ENCODE data around the gene RNH1. TPM values are rescaled to one million over a fixed set of nuclear protein-coding genes. Genes with fewer than 3 reads are reported as not detected.

The RNH1 gene
- total RNA-seq, 5 donors from 2014 or later (not counting 1 experiment from before 2014, with no cell fraction given), result 126 to 141 (median 131) TPM

- Histone ChIP-seq H3K27ac (ENCODE audit: low read length) (no peak overlapping the region), H3K4me1 (ENCODE audit: control insufficient read depth in 1 of 2, extremely low read depth in 1 of 2, insufficient read depth in 2 of 2, low read length in 2 of 2) (peaks cover 0 to 3% of the 10 kb centered on the region in 2 experiments), H3K4me3 (ENCODE audit: control insufficient read depth in 1 of 2, extremely low read depth in 1 of 2, low read length in 1 of 2) (no peak overlapping the region), H3K36me3 (ENCODE audit: control insufficient read depth in 2 of 2, extremely low read depth in 1 of 2, insufficient read depth in 1 of 2, low read length in 1 of 2) (peaks cover 2 to 6% of the 10 kb centered on the region in 2 donors), H3K27me3 (replicated peaks in 1 of 2; ENCODE audit: control insufficient read depth in 2 of 2, extremely low read depth in 1 of 2, insufficient read depth in 2 of 2, low read length in 1 of 2) (no peaks in the 10 kb centered on the region), H3K9me3 (no peaks in the 10 kb centered on the region)
- Mint-ChIP-seq H3K27ac (no peak overlapping the region), H3K4me1 (peaks cover 0 to 5% (median 3%) of the 10 kb centered on the region in 3 donors), H3K4me3 (no peak overlapping the region), H3K27me3 (no peaks in the 10 kb centered on the region), H3K36me3 (peaks cover 11% of the 10 kb centered on the region), H3K9me3 (peaks cover 0 to 3% (median 0%) of the 10 kb centered on the region in 3 donors)
- POLR2A ChIA-PET, result no interaction called here
- no peak for ATAC-seq (replicated peaks in 1 of 4)
- WGBS (ENCODE audit: insufficient coverage), result 98% methylated on average over 21 of the region's 29 CpGs
- CTCF ChIA-PET, result interaction anchor here in 1 of 2 donors (0.6 kb wide), 2 partner anchors 9 to 186 kb away, joined by 3 to 4 read pairs; no protein-coding TSS in a partner anchor
- DNase-seq, result no peak
Observed at GRCh38 chr11:512761-513595, 5.9 kb upstream of the RNH1 start.

GRCh38 chr11:508956-509355, 1.9 kb upstream of the RNH1 start:
- peaks cover 6 to 24% (median 22%) of the 10 kb centered on the region in 3 donors for H3K4me1 Mint-ChIP-seq
- peaks cover 13 to 36% of the 10 kb centered on the region in 2 experiments for H3K4me1 ChIP-seq (ENCODE audit: control insufficient read depth in 1 of 2, extremely low read depth in 1 of 2, insufficient read depth in 2 of 2, low read length in 2 of 2)
- H3K27me3 Mint-ChIP-seq, result no peaks in the 10 kb centered on the region
- WGBS (ENCODE audit: insufficient coverage), result 93% methylated on average over 3 of the region's 5 CpGs
- no peaks in the 10 kb centered on the region for H3K27me3 ChIP-seq (replicated peaks in 1 of 2; ENCODE audit: control insufficient read depth in 2 of 2, extremely low read depth in 1 of 2, insufficient read depth in 2 of 2, low read length in 1 of 2)
- no peaks in the 10 kb centered on the region for H3K9me3 Mint-ChIP-seq
- POLR2A ChIA-PET, result no interaction called here
- H3K36me3 Mint-ChIP-seq, result peaks cover 11% of the 10 kb centered on the region
- peak overlapping the region in 1 of 3 donors; percentile 25 for H3K4me3 Mint-ChIP-seq
- no peak overlapping the region for H3K27ac ChIP-seq (ENCODE audit: low read length)
- peaks cover 2 to 6% of the 10 kb centered on the region in 2 donors for H3K36me3 ChIP-seq (ENCODE audit: control insufficient read depth in 2 of 2, extremely low read depth in 1 of 2, insufficient read depth in 1 of 2, low read length in 1 of 2)
- H3K27ac Mint-ChIP-seq, result peak overlapping the region in 1 of 2 donors; percentile 39
- CTCF ChIA-PET, result interaction anchor here in 1 of 2 donors (0.6 to 2.0 kb wide), 2 partner anchors 10 to 19 kb away, joined by 4 to 10 read pairs; no protein-coding TSS in a partner anchor
- H3K9me3 ChIP-seq, result no peaks in the 10 kb centered on the region
- no peak overlapping the region for H3K4me3 ChIP-seq (ENCODE audit: control insufficient read depth in 1 of 2, extremely low read depth in 1 of 2, low read length in 1 of 2)
- DNase-seq (no peak), ATAC-seq (replicated peaks in 1 of 4) (no peak)

GRCh38 chr11:507727-508515, 879 bp upstream of the RNH1 start:
- Histone ChIP-seq H3K4me1 (ENCODE audit: control insufficient read depth in 1 of 2, extremely low read depth in 1 of 2, insufficient read depth in 2 of 2, low read length in 2 of 2) (peaks cover 13 to 46% of the 10 kb centered on the region in 2 experiments), H3K27ac (ENCODE audit: low read length) (no peak overlapping the region), H3K36me3 (ENCODE audit: control insufficient read depth in 2 of 2, extremely low read depth in 1 of 2, insufficient read depth in 1 of 2, low read length in 1 of 2) (peaks cover 0 to 6% of the 10 kb centered on the region in 2 donors), H3K9me3 (no peaks in the 10 kb centered on the region), H3K4me3 (ENCODE audit: control insufficient read depth in 1 of 2, extremely low read depth in 1 of 2, low read length in 1 of 2) (peak overlapping the region; percentile 40 to 59), H3K27me3 (replicated peaks in 1 of 2; ENCODE audit: control insufficient read depth in 2 of 2, extremely low read depth in 1 of 2, insufficient read depth in 2 of 2, low read length in 1 of 2) (no peaks in the 10 kb centered on the region)
- Mint-ChIP-seq H3K9me3 (no peaks in the 10 kb centered on the region), H3K27ac (peak overlapping the region in 1 of 2 donors; percentile 49), H3K27me3 (no peaks in the 10 kb centered on the region), H3K36me3 (peaks cover 11% of the 10 kb centered on the region), H3K4me3 (peak overlapping the region; percentile 69 to 96 (median 94)), H3K4me1 (peaks cover 6 to 31% (median 28%) of the 10 kb centered on the region in 3 donors)
- WGBS (ENCODE audit: insufficient coverage), result 42% methylated on average over 34 of the region's 45 CpGs
- no peak for DNase-seq
- ATAC-seq (replicated peaks in 1 of 4), result no peak
- POLR2A ChIA-PET, result no interaction called here
- CTCF ChIA-PET, result interaction anchor here in 1 of 2 donors (2.0 kb wide), 1 partner anchor 11 kb away, joined by 10 read pairs; no protein-coding TSS in a partner anchor

- Mint-ChIP-seq H3K27me3 (no peaks in the 10 kb centered on the region), H3K4me3 (peak overlapping the region; percentile 94 to 98 (median 96)), H3K4me1 (peaks cover 6 to 38% (median 31%) of the 10 kb centered on the region in 3 donors), H3K9me3 (no peaks in the 10 kb centered on the region), H3K27ac (peak overlapping the region; percentile 98 to 99), H3K36me3 (peaks cover 2% of the 10 kb centered on the region)
- peak overlapping the region; percentile 100 for H3K27ac ChIP-seq (ENCODE audit: low read length)
- under 1% methylated on average over 59 of the region's 71 CpGs for WGBS (ENCODE audit: insufficient coverage)
- H3K36me3 ChIP-seq (ENCODE audit: control insufficient read depth in 2 of 2, extremely low read depth in 1 of 2, insufficient read depth in 1 of 2, low read length in 1 of 2), result peaks cover 1 to 7% of the 10 kb centered on the region in 2 donors
- H3K4me1 ChIP-seq (ENCODE audit: control insufficient read depth in 1 of 2, extremely low read depth in 1 of 2, insufficient read depth in 2 of 2, low read length in 2 of 2), result peaks cover 13 to 46% of the 10 kb centered on the region in 2 experiments
- CTCF ChIA-PET, result interaction anchor here (0.5 to 1.0 kb wide), 6 partner anchors 12 to 573 kb away, joined by 3 to 8 read pairs (median 3); partner anchors contain the start of gene PHRF1 (in 1 of the 2)
- H3K27me3 ChIP-seq (replicated peaks in 1 of 2; ENCODE audit: control insufficient read depth in 2 of 2, extremely low read depth in 1 of 2, insufficient read depth in 2 of 2, low read length in 1 of 2), result no peaks in the 10 kb centered on the region
- peak; percentile 78 to 80 (median 78) for ATAC-seq (replicated peaks in 1 of 4)
- POLR2A ChIA-PET, result interaction anchor here (0.7 to 1.4 kb wide), 4 partner anchors 99 to 300 kb away, joined by 3 to 9 read pairs (median 4); partner anchors contain the start of gene BET1L (in 1 of the 2)
- peak; percentile 89 to 99 (median 95) for DNase-seq
- peak overlapping the region; percentile 82 to 100 for H3K4me3 ChIP-seq (ENCODE audit: control insufficient read depth in 1 of 2, extremely low read depth in 1 of 2, low read length in 1 of 2)
- no peaks in the 10 kb centered on the region for H3K9me3 ChIP-seq
Observed at GRCh38 chr11:506238-506994, 626 bp downstream of the RNH1 start.

- peak overlapping the region in 1 of 2 donors; percentile 44 for H3K27ac Mint-ChIP-seq
Observed at GRCh38 chr11:504994-505344, 2.1 kb downstream of the RNH1 start.

More at GRCh38 chr11:504994-505344, 2.1 kb downstream of the RNH1 start:
- Mint-ChIP-seq H3K36me3 (peaks cover 3% of the 10 kb centered on the region), H3K9me3 (no peaks in the 10 kb centered on the region), H3K4me1 (peaks cover 11 to 41% (median 31%) of the 10 kb centered on the region in 3 donors), H3K27me3 (no peaks in the 10 kb centered on the region), H3K4me3 (peak overlapping the region; percentile 62 to 96 (median 94))
- POLR2A ChIA-PET, result no interaction called here
- Histone ChIP-seq H3K4me3 (ENCODE audit: control insufficient read depth in 1 of 2, extremely low read depth in 1 of 2, low read length in 1 of 2) (no peak overlapping the region), H3K27me3 (replicated peaks in 1 of 2; ENCODE audit: control insufficient read depth in 2 of 2, extremely low read depth in 1 of 2, insufficient read depth in 2 of 2, low read length in 1 of 2) (no peaks in the 10 kb centered on the region), H3K27ac (ENCODE audit: low read length) (no peak overlapping the region), H3K9me3 (no peaks in the 10 kb centered on the region), H3K36me3 (ENCODE audit: control insufficient read depth in 2 of 2, extremely low read depth in 1 of 2, insufficient read depth in 1 of 2, low read length in 1 of 2) (peaks cover 6 to 19% of the 10 kb centered on the region in 2 donors), H3K4me1 (ENCODE audit: control insufficient read depth in 1 of 2, extremely low read depth in 1 of 2, insufficient read depth in 2 of 2, low read length in 2 of 2) (peaks cover 13 to 46% of the 10 kb centered on the region in 2 experiments)
- no peak for DNase-seq
- WGBS (ENCODE audit: insufficient coverage), result 87% methylated on average over 3 of the region's 7 CpGs
- no peak for ATAC-seq (replicated peaks in 1 of 4)
- CTCF ChIA-PET, result no interaction called here

Data from T-cell (primary cell).